Body of pancreas (tissue), 4 donors: Measurements from ENCODE around the gene PGAM2. TPM values are rescaled to one million over a fixed set of nuclear protein-coding genes. Genes with fewer than 3 reads are reported as not detected.

Experiments used
- ATAC-seq: fragments of 150-250 bp; one replicate; pipeline ENCODE4 v1.9.1; 2016
- DNase-seq, 4 donors: peaks; one replicate each; pipeline ENCODE4 v3.0.0-alpha.2; 2019
- H3K27ac ChIP-seq, 4 donors: fragments of 200-600 bp; sonication (generic); 1 replicate in 3 of 4; 2 replicates in 1 of 4; pipeline versions ENCODE4 v1.5.1 to v1.6.1; 2016 to 2019; ENCODE audit warnings: mild to moderate bottlenecking in 1 of 4, mixed read lengths in 1 of 4, moderate library complexity in 1 of 4
- H3K27me3 ChIP-seq, 2 donors: fragments of 200-600 bp; sonication (generic); one replicate each; pipeline ENCODE4 v1.6.0; 2016; ENCODE audit warnings: mild to moderate bottlenecking in 1 of 2
- H3K36me3 ChIP-seq, 2 donors: fragments of 200-600 bp; sonication (generic); replicated peaks in 1 of 2; 2 replicates each; pipeline ENCODE4 v1.5.1; 2016; ENCODE audit warnings: low read depth in 2 of 2; ENCODE audit not compliant: insufficient read depth in 1 of 2
- H3K4me1 ChIP-seq: fragments of 200-600 bp; sonication (generic); one replicate; pipeline ENCODE4 v1.6.0; 2016
- H3K4me3 ChIP-seq, 2 donors: fragments of 200-600 bp; sonication (generic); 1 replicate in 1 of 2; 2 replicates in 1 of 2; pipeline ENCODE4 v1.5.1; 2016 to 2019
- H3K9me3 ChIP-seq, 3 donors: fragments of 200-600 bp; sonication (generic); 1 replicate in 2 of 3; 2 replicates in 1 of 3; pipeline ENCODE4 v1.5.1; 2016
- POLR2A ChIP-seq, 3 donors: fragments of 450-650 bp; IDR thresholded peaks; one replicate each; pipeline ENCODE4 v1.6.1; 2016; ENCODE audit warnings: antibody characterized with exemption in 3 of 3, mild to moderate bottlenecking in 2 of 3
- WGBS, 2 donors: methylation state at CpG; one replicate each; pipeline ENCODE4 v1.1.5; 2017; 5-methylcytosine and 5-hydroxymethylcytosine counted together
- intact Hi-C: fragments of 100-400 bp; cut with DNase I; formaldehyde crosslinking; loops from one replicate; pipeline ENCODE4 v1.15.1; 2023
- total RNA-seq, 2 donors: library from RNA; depleted of rRNA; stranded (reverse); fragments of >200 nt; gene quantifications; one replicate each; pipeline ENCODE4 v1.1.0, GENCODE V29; 2016
- TF ChIP-seq, protein P1 (sequence below), 7 experiments: fragments of 450-650 bp in 4 of 7; fragments of 200-600 bp in 3 of 7; sonication (generic) in 3 of 7; IDR thresholded peaks; one replicate each; pipeline ENCODE4 v1.5.1; 2016 to 2019; ENCODE audit warnings: antibody characterized with exemption in 7 of 7

Gene PGAM2
- total RNA-seq, 2 donors from 2014 or later, result 1.6 TPM; not detected in 1

DNA sequence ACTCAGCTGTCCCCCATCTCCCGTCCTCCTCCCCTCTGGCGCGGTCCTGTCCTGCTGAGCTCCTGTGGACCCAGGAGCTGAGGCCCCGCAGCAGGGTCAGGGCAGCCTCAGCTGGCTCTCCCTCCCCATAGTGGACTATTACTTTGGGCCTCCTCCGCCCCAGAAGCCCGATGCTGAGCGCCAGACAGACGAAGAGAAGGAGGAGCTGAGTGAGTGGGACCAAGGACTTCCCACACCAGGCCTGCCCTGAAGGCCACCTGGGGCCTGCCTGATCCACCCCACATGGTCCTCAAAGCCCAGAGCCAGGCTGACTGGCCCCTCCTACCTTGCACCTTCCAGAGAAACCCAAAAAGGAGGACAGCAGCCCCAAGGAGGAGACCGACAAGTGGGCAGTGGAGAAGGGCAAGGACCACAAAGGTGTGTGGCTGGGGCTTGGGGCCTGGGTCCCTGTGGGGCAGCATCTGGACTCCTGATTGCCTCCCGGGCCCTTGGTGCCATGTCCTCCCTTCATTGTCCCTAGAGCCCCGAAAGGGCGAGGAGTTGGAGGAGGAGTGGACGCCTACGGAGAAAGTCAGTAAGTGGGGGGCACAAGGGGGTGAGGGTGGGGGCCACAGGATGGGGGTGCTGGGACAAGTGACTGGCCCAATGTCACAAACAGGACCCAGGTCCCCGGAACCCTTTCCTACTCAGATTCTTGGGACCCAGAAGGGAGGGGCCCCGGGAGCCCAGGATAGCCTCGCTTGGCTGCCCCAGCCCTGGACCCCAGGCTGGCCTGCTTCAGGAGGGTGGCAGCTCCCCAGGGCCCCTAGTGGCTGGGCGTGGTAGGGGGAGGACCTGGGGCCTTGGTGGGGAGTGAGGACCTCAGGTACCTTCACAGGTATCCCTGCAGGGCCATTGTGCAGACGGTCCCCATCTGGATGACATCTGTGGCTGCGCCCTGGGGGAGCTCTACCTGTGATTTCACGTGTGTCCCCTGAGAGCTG lies 43.7 kb upstream of the PGAM2 start:
- H3K4me1 ChIP-seq, result peaks cover 16% of the 10 kb centered on the region
- no peak overlapping the region for H3K4me3 ChIP-seq
- no peak for TF ChIP-seq POLR2A (IDR thresholded peaks at IDR 0.05)
- TF ChIP-seq, protein P1, sequence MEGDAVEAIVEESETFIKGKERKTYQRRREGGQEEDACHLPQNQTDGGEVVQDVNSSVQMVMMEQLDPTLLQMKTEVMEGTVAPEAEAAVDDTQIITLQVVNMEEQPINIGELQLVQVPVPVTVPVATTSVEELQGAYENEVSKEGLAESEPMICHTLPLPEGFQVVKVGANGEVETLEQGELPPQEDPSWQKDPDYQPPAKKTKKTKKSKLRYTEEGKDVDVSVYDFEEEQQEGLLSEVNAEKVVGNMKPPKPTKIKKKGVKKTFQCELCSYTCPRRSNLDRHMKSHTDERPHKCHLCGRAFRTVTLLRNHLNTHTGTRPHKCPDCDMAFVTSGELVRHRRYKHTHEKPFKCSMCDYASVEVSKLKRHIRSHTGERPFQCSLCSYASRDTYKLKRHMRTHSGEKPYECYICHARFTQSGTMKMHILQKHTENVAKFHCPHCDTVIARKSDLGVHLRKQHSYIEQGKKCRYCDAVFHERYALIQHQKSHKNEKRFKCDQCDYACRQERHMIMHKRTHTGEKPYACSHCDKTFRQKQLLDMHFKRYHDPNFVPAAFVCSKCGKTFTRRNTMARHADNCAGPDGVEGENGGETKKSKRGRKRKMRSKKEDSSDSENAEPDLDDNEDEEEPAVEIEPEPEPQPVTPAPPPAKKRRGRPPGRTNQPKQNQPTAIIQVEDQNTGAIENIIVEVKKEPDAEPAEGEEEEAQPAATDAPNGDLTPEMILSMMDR (IDR thresholded peaks at IDR 0.05), result no peak
- ATAC-seq, result no peak
- DNase-seq, result no peak
- intact Hi-C loops, result no loop called here
- no peak overlapping the region for H3K27ac ChIP-seq
- H3K27me3 ChIP-seq, result peaks cover 0 to 7% of the 10 kb centered on the region in 2 donors
- 78 to 80% methylated on average over 14 to 15 of the region's 21 CpGs for WGBS, 2 donors
- no peaks in the 10 kb centered on the region for H3K36me3 ChIP-seq
- H3K9me3 ChIP-seq, result no peaks in the 10 kb centered on the region

DNA sequence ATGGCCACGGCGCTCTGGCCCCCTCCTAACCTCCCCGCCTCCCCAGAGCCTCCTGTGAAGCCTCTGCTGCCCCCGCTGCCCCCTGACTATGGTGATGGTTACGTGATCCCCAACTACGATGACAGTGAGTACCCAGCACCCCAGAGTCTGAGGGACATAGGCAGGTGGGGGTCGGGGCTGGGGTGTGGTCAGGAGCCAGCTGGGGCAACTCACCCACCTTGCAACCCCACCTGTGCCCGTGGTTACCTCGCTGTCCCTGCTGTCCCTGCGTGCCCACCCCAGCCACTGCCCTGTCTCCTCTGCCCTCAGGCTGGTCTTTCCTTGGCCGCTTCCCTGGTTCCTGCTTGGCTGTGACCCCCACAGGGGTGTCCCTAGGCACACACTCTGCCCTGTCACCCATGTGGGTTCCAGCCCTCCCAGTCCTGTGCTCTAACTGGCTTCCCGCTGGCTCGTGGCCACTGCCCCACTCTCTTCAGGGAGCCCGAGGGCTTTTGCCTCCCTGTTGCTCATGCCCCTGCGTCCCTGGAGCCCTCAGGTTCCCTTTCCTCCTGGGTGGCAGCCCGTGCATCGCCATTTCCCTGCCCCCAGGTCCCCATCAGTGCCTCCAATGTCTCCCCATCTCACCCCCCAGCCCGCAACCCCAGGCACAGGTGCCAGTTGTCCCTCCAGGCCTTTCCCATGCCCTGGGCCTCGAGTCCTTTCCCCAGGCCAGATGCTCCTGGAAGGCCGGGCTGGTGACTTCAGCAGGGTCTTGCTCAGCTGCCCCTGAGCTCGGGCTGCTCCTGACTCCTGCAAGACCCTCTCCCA lies 42.8 kb upstream of the PGAM2 start:
- H3K4me1 ChIP-seq, result peaks cover 16% of the 10 kb centered on the region
- intact Hi-C loops, result no loop called here
- no peaks in the 10 kb centered on the region for H3K36me3 ChIP-seq
- WGBS, 2 donors, result 78 to 84% methylated on average over 12 to 18 of the region's 21 CpGs
- peaks cover 0 to 7% of the 10 kb centered on the region in 2 donors for H3K27me3 ChIP-seq
- DNase-seq (no peak), ATAC-seq (no peak)
- no peak overlapping the region for H3K4me3 ChIP-seq
- TF ChIP-seq POLR2A (IDR thresholded peaks at IDR 0.05), result no peak
- TF ChIP-seq, protein P1 (IDR thresholded peaks at IDR 0.05), result no peak
- no peaks in the 10 kb centered on the region for H3K9me3 ChIP-seq
- no peak overlapping the region for H3K27ac ChIP-seq

DNA sequence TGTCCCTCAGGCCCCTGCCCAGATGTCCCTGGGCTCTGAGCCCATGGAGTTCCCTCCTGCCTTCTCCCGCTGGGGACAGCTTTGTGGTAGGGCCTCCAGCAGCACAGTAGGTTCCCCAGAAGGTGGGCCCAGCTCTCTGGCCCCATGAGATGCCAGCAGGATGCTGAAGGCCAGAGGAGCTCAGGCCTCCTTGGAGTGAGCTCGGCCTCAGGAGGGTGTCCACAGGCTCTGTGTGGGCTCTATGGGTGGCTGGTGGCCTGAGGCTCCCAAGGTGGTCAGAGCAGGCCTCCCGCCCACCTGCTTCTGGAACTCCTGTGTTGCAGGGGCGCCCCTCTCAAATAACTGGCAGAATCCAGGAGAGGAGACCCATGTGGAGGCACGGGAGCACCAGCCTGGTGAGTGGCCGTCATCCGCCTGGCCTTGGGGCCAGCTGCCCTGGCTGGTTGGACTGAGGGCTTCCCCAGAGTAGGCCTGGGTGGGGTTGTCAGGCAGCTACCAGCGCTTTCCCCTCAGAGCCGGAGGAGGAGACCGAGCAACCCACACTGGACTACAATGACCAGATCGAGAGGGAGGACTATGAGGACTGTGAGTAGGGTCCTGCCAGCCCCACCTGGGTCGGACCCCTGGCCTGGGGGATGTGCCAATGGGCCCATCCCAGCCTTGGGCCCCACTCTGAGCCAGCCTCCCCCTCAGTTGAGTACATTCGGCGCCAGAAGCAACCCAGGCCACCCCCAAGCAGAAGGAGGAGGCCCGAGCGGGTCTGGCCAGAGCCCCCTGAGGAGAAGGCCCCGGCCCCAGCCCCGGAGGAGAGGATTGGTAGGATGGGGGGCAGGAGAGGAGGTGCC lies 42.0 kb upstream of the PGAM2 start:
- Histone ChIP-seq H3K4me3 (no peak overlapping the region), H3K9me3 (no peaks in the 10 kb centered on the region), H3K27me3 (peaks cover 0 to 7% of the 10 kb centered on the region in 2 donors), H3K36me3 (no peaks in the 10 kb centered on the region), H3K27ac (no peak overlapping the region), H3K4me1 (peaks cover 8% of the 10 kb centered on the region)
- DNase-seq (no peak), ATAC-seq (no peak)
- intact Hi-C loops, result no loop called here
- WGBS, 2 donors, result 87% methylated on average over 18 of the region's 18 CpGs; no CpG with 5 or more reads in 1 of the 2 donors
- no peak for TF ChIP-seq POLR2A (IDR thresholded peaks at IDR 0.05)
- TF ChIP-seq, protein P1 (IDR thresholded peaks at IDR 0.05), result no peak

DNA sequence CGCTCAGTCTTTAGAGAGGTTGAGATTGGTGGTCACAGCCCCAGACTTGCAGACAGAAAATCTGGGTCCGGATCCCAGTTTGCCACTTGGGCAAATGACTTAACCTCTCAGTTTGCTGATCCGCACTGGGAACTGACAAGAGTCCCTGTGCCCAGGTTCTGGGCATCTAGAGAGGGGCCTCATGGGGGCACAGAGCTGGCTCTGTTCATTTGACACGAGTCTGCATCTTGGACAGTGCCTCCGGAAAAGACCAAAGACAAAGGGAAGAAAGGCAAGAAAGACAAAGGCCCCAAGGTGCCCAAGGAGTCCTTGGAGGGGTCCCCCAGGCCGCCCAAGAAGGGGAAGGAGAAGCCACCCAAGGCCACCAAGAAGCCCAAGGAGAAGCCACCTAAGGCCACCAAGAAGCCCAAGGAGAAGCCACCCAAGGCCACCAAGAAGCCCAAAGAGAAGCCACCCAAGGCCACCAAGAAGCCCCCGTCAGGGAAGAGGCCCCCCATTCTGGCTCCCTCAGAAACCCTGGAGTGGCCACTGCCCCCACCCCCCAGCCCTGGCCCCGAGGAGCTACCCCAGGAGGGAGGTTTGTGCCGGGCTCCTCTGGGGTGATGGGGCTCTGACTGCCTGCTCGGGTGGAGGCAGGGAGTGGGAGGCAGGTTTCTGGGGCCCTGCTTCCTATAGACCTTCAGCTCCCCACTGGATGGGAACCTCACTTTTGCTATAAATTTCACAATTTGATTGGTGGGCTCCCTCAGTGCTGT lies 41.1 kb upstream of the PGAM2 start:
- Histone ChIP-seq H3K4me1 (peaks cover 7% of the 10 kb centered on the region), H3K36me3 (no peaks in the 10 kb centered on the region), H3K9me3 (no peaks in the 10 kb centered on the region), H3K27ac (no peak overlapping the region), H3K4me3 (no peak overlapping the region), H3K27me3 (peaks cover 0 to 7% of the 10 kb centered on the region in 2 donors)
- no peak for DNase-seq
- no peak for ATAC-seq
- TF ChIP-seq POLR2A (IDR thresholded peaks at IDR 0.05), result no peak
- TF ChIP-seq, protein P1 (IDR thresholded peaks at IDR 0.05), result no peak
- 85% methylated on average over 4 to 10 of the region's 10 CpGs for WGBS, 2 donors
- intact Hi-C loops, result no loop called here
